SU-DHL-6 (cell line): Measurements from ENCODE around the gene NAA10.

Source experiments
- H2AFZ ChIP-seq: fragments of 200-600 bp; sonication (generic); 2 replicates; pipeline ENCODE4 v1.6.1; 2014; ENCODE audit warnings: low read depth, mild to moderate bottlenecking, moderate library complexity, mixed read lengths, antibody characterized with exemption, low read length; ENCODE audit not compliant: severe bottlenecking
- H3F3A ChIP-seq: fragments of 200-600 bp; shearing (Covaris generic); 2 replicates; pipeline ENCODE4 v1.6.0; 2016; ENCODE audit warnings: antibody characterized with exemption, mild to moderate bottlenecking; ENCODE audit not compliant: insufficient read depth
- H3K27ac ChIP-seq: fragments of 200-600 bp; sonication (generic); 2 replicates; pipeline ENCODE4 v1.5.1; 2016; ENCODE audit warnings: low read depth, mild to moderate bottlenecking, low read length, moderate library complexity, mixed read lengths
- H3K27me3 ChIP-seq: fragments of 200-600 bp; sonication (generic), shearing (Covaris generic); 2 replicates; pipeline ENCODE4 v1.6.0; 2014; ENCODE audit warnings: mild to moderate bottlenecking, low read length
- H3K36me3 ChIP-seq: fragments of 200-600 bp; sonication (generic); 2 replicates; pipeline ENCODE4 v1.6.1; 2014; ENCODE audit warnings: mild to moderate bottlenecking, low read length, mixed read lengths
- H3K4me2 ChIP-seq: fragments of 300-600, 200-600 bp; shearing (Covaris generic), sonication (generic); 2 replicates; pipeline ENCODE4 v1.6.0; 2014; ENCODE audit warnings: low read length, low read depth, mild to moderate bottlenecking; ENCODE audit not compliant: poor library complexity, severe bottlenecking
- H3K4me3 ChIP-seq: fragments of 200-600 bp; sonication (generic); 2 replicates; pipeline ENCODE4 v1.5.1; 2014; ENCODE audit warnings: antibody characterized with exemption, low read length, mild to moderate bottlenecking, mixed read lengths; ENCODE audit not compliant: insufficient read depth, poor library complexity, severe bottlenecking
- H3K79me2 ChIP-seq: fragments of 200-600 bp; sonication (generic); 2 replicates; pipeline ENCODE4 v1.6.1; 2014; ENCODE audit warnings: mild to moderate bottlenecking, low read length, moderate library complexity; ENCODE audit not compliant: insufficient read depth
- H3K9ac ChIP-seq: fragments of 200-600 bp; sonication (generic); 2 replicates; pipeline ENCODE4 v1.7.0; 2014; ENCODE audit warnings: mild to moderate bottlenecking, low read length
- H3K9me2 ChIP-seq: fragments of 200-600 bp; sonication (generic); replicated peaks from 2 replicates; pipeline ENCODE4 v1.6.1; 2014; ENCODE audit warnings: low read length; ENCODE audit not compliant: insufficient read depth
- H3K9me3 ChIP-seq: fragments of 200-600 bp; sonication (generic); 2 replicates; pipeline ENCODE4 v1.6.1; 2014; ENCODE audit warnings: low read length, mixed read lengths; ENCODE audit not compliant: insufficient read depth
- H4K20me1 ChIP-seq: fragments of 200-600 bp; sonication (generic); 2 replicates; pipeline ENCODE4 v1.6.1; 2014; ENCODE audit warnings: low read depth, mild to moderate bottlenecking, antibody characterized with exemption, low read length, moderate library complexity, mixed read lengths
- EZH2phosphoT487 ChIP-seq: fragments of 200-600 bp; sonication (generic), shearing (Covaris generic); conservative IDR thresholded peaks from 2 replicates; pipeline ENCODE4 v1.6.1; 2018; ENCODE audit warnings: mild to moderate bottlenecking, antibody characterized with exemption, low read length, moderate library complexity, mixed read lengths
- TF ChIP-seq, protein P1 (sequence below): fragments of 200-600 bp; sonication (generic); IDR thresholded peaks from one replicate; pipeline ENCODE4 v1.5.1; 2017; ENCODE audit warnings: antibody characterized with exemption, mild to moderate bottlenecking, low read length, moderate library complexity; ENCODE audit not compliant: insufficient read depth, poor library complexity, severe bottlenecking

NAA10 gene

GRCh38 chrX:153965406-153965805, 30.6 kb upstream of the NAA10 start:
- H3K9me2 ChIP-seq: no peaks in the 10 kb centered on the region
- H3K79me2 ChIP-seq: peaks cover 89% of the 10 kb centered on the region
- no peak overlapping the region for H3K9ac ChIP-seq
- 0 out of 2 replicates have a peak, but pooled peaks cover 4% of the 10 kb centered on the region for H3K36me3 ChIP-seq
- no peaks in the 10 kb centered on the region for H3F3A ChIP-seq
- H3K4me2 ChIP-seq: no peak overlapping the region
- H3K27ac ChIP-seq: no peak overlapping the region
- no peaks in the 10 kb centered on the region for H3K9me3 ChIP-seq
- H4K20me1 ChIP-seq: peaks cover 19% of the 10 kb centered on the region
- no peak for TF ChIP-seq EZH2phosphoT487
- TF ChIP-seq, protein P1, sequence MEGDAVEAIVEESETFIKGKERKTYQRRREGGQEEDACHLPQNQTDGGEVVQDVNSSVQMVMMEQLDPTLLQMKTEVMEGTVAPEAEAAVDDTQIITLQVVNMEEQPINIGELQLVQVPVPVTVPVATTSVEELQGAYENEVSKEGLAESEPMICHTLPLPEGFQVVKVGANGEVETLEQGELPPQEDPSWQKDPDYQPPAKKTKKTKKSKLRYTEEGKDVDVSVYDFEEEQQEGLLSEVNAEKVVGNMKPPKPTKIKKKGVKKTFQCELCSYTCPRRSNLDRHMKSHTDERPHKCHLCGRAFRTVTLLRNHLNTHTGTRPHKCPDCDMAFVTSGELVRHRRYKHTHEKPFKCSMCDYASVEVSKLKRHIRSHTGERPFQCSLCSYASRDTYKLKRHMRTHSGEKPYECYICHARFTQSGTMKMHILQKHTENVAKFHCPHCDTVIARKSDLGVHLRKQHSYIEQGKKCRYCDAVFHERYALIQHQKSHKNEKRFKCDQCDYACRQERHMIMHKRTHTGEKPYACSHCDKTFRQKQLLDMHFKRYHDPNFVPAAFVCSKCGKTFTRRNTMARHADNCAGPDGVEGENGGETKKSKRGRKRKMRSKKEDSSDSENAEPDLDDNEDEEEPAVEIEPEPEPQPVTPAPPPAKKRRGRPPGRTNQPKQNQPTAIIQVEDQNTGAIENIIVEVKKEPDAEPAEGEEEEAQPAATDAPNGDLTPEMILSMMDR: no peak
- H3K4me3 ChIP-seq: no peak overlapping the region
- H2AFZ ChIP-seq: no peak overlapping the region
- H3K27me3 ChIP-seq: no peaks in the 10 kb centered on the region

- Histone ChIP-seq H3K36me3 (0 out of 2 replicates have a peak, but pooled peaks cover 4% of the 10 kb centered on the region), H3K9me2 (no peaks in the 10 kb centered on the region), H3K4me2 (no peak overlapping the region), H3K27me3 (no peaks in the 10 kb centered on the region), H4K20me1 (peaks cover 19% of the 10 kb centered on the region), H3F3A (no peaks in the 10 kb centered on the region), H3K4me3 (no peak overlapping the region), H3K27ac (no peak overlapping the region), H3K9me3 (no peaks in the 10 kb centered on the region), H2AFZ (no peak overlapping the region), H3K9ac (no peak overlapping the region), H3K79me2 (peaks cover 77% of the 10 kb centered on the region)
- no peak for TF ChIP-seq EZH2phosphoT487
- TF ChIP-seq, protein P1: no peak
Observed at GRCh38 chrX:153964105-153964504, 29.3 kb upstream of the NAA10 start.

GRCh38 chrX:153963546-153963945, 28.7 kb upstream of the NAA10 start:
- Histone ChIP-seq H3K36me3 (0 out of 2 replicates have a peak, but pooled peaks cover 4% of the 10 kb centered on the region), H3K79me2 (peaks cover 71% of the 10 kb centered on the region), H3K9ac (no peak overlapping the region), H2AFZ (no peak overlapping the region), H3K9me2 (no peaks in the 10 kb centered on the region), H3K27ac (no peak overlapping the region), H3K27me3 (no peaks in the 10 kb centered on the region), H3F3A (no peaks in the 10 kb centered on the region), H3K4me3 (no peak overlapping the region), H4K20me1 (peaks cover 18% of the 10 kb centered on the region), H3K9me3 (no peaks in the 10 kb centered on the region), H3K4me2 (no peak overlapping the region)
- TF ChIP-seq, protein P1: no peak
- no peak for TF ChIP-seq EZH2phosphoT487
